Neural progenitor cell (in vitro differentiated cells): ENCODE measurements around the gene LHX4. TPM values are rescaled to one million over a fixed set of nuclear protein-coding genes. Genes with fewer than 3 reads are reported as not detected.

Source experiments
- DNase-seq: peaks from one replicate; pipeline ENCODE4 v3.0.0-alpha.2; 2016; ENCODE audit warnings: low spot score
- H2AFZ ChIP-seq: fragments of 200-600 bp; sonication (generic); replicated peaks from 2 replicates; pipeline ENCODE4 v1.6.1; 2016; ENCODE audit warnings: antibody characterized with exemption
- H3F3A ChIP-seq: fragments of 200-600 bp; sonication (generic); 2 replicates; pipeline ENCODE4 v1.6.1; 2016; ENCODE audit warnings: antibody characterized with exemption, low read depth
- H3K27ac ChIP-seq: fragments of 200-600 bp; sonication (generic); 2 replicates; pipeline ENCODE4 v1.5.1; 2016; ENCODE audit warnings: mild to moderate bottlenecking
- H3K27me3 ChIP-seq: fragments of 200-600 bp; sonication (generic); 2 replicates; pipeline ENCODE4 v1.6.1; 2016; ENCODE audit warnings: mild to moderate bottlenecking, moderate library complexity
- H3K36me3 ChIP-seq: fragments of 200-600 bp; sonication (generic); 2 replicates; pipeline ENCODE4 v1.5.1; 2016
- H3K4me1 ChIP-seq: fragments of 200-600 bp; sonication (generic); 2 replicates; pipeline ENCODE4 v1.6.1; 2016; ENCODE audit warnings: mixed run types
- H3K4me2 ChIP-seq: fragments of 200-600 bp; sonication (generic); 2 replicates; pipeline ENCODE4 v1.6.1; 2016
- H3K4me3 ChIP-seq: fragments of 200-600 bp; sonication (generic); 2 replicates; pipeline ENCODE4 v1.5.1; 2016
- H3K79me2 ChIP-seq: fragments of 200-600 bp; sonication (generic); 2 replicates; pipeline ENCODE4 v1.6.1; 2016; ENCODE audit warnings: low read depth
- H3K9ac ChIP-seq: fragments of 200-600 bp; sonication (generic); 2 replicates; pipeline ENCODE4 v1.6.1; 2016
- H3K9me3 ChIP-seq: fragments of 200-600 bp; sonication (generic); 2 replicates; pipeline ENCODE4 v1.5.1; 2016; ENCODE audit warnings: low read depth
- H4K20me1 ChIP-seq: fragments of 200-600 bp; sonication (generic); 2 replicates; pipeline ENCODE4 v1.6.1; 2016; ENCODE audit warnings: low read depth
- H3K27ac Mint-ChIP-seq: 3 replicates; pipeline ENCODE4 v1.8.0; 2021; ENCODE audit warnings: mixed read lengths
- H3K27me3 Mint-ChIP-seq: 2 replicates; pipeline ENCODE4 v1.8.0; 2022; ENCODE audit warnings: low read depth, mild to moderate bottlenecking, inconsistent platforms, moderate library complexity, mixed read lengths; ENCODE audit not compliant: insufficient read depth
- H3K36me3 Mint-ChIP-seq: 3 replicates; pipeline ENCODE4 v1.8.0; 2021; ENCODE audit warnings: mixed read lengths
- H3K4me1 Mint-ChIP-seq: 3 replicates; pipeline ENCODE4 v1.8.0; 2021; ENCODE audit warnings: mixed read lengths
- H3K4me3 Mint-ChIP-seq: 3 replicates; pipeline ENCODE4 v1.8.0; 2021; ENCODE audit warnings: mild to moderate bottlenecking, moderate library complexity, mixed read lengths
- H3K9me3 Mint-ChIP-seq: 3 replicates; pipeline ENCODE4 v1.8.0; 2020; ENCODE audit warnings: mixed read lengths
- CTCF ChIP-seq: fragments of 200-600 bp; sonication (generic); IDR thresholded peaks from 2 replicates; pipeline ENCODE4 v1.5.1; 2017; ENCODE audit warnings: antibody characterized with exemption, mild to moderate bottlenecking
- EZH2 ChIP-seq: fragments of 200-600 bp; sonication (generic); IDR thresholded peaks from 2 replicates; pipeline ENCODE4 v1.6.1; 2017; ENCODE audit warnings: antibody characterized with exemption, mild to moderate bottlenecking, moderate library complexity
- EZH2phosphoT487 ChIP-seq: fragments of 200-600 bp; sonication (generic); IDR thresholded peaks from 2 replicates; pipeline ENCODE4 v1.6.1; 2017; ENCODE audit warnings: antibody characterized with exemption
- total RNA-seq: library from RNA; depleted of rRNA; stranded (reverse); fragments of >200 nt; gene quantifications from 2 replicates; pipeline ENCODE4 v1.2.3, GENCODE V29; 2015; ENCODE audit warnings: low replicate concordance

Gene LHX4
- total RNA-seq, 1 donor from 2014 or later, result not detected

DNA sequence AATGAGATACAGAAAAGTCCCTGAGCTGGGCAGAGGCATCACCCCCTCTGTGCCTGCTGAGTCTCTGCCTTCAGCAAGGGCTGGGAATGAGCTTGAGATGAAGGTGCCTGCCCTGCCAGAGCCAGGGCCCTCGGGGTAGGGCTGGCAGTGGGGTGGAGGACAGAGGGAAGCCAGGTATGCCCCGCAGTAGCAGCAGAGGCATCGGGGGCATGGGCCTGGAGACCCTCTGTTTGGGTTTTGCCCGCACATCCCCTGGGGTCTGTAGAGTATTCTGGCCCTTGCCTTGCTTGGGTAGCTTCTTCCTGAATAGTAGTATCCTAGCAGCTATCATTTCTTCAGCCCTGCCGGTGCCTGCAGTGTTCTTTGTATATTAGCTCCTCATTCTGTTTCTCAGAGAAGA lies 42.4 kb upstream of the LHX4 start:
- peaks cover 4% of the 10 kb centered on the region for H4K20me1 ChIP-seq
- no peaks in the 10 kb centered on the region for H3F3A ChIP-seq
- Mint-ChIP-seq H3K27me3 (peaks cover 11% of the 10 kb centered on the region), H3K36me3 (peaks cover 4% of the 10 kb centered on the region), H3K4me3 (no peak overlapping the region), H3K9me3 (no peaks in the 10 kb centered on the region), H3K27ac (no peak overlapping the region), H3K4me1 (no peaks in the 10 kb centered on the region)
- no peaks in the 10 kb centered on the region for H3K9me3 ChIP-seq
- H3K27ac ChIP-seq, result no peak overlapping the region
- no peaks in the 10 kb centered on the region for H3K79me2 ChIP-seq
- no peak overlapping the region for H3K4me3 ChIP-seq
- no peak overlapping the region for H2AFZ ChIP-seq
- TF ChIP-seq EZH2phosphoT487, result no peak
- no peak for TF ChIP-seq EZH2
- TF ChIP-seq CTCF, result no peak
- no peak overlapping the region for H3K9ac ChIP-seq
- H3K4me1 ChIP-seq, result no peaks in the 10 kb centered on the region
- H3K4me2 ChIP-seq, result no peak overlapping the region
- H3K27me3 ChIP-seq, result no peaks in the 10 kb centered on the region
- no peak for DNase-seq
- H3K36me3 ChIP-seq, result no peaks in the 10 kb centered on the region

GRCh38 chr1:180188091-180188506 lies 42.0 kb upstream of the LHX4 start:
- Mint-ChIP-seq H3K9me3 (no peaks in the 10 kb centered on the region), H3K27me3 (peaks cover 12% of the 10 kb centered on the region), H3K4me3 (no peak overlapping the region), H3K27ac (no peak overlapping the region), H3K36me3 (peaks cover 8% of the 10 kb centered on the region), H3K4me1 (peaks cover 2% of the 10 kb centered on the region)
- H3K4me2 ChIP-seq, result no peak overlapping the region
- no peak overlapping the region for H2AFZ ChIP-seq
- H3K27me3 ChIP-seq, result no peaks in the 10 kb centered on the region
- peaks cover 4% of the 10 kb centered on the region for H4K20me1 ChIP-seq
- TF ChIP-seq EZH2phosphoT487, result no peak
- TF ChIP-seq CTCF, result peak; percentile 87
- no peak for TF ChIP-seq EZH2
- no peaks in the 10 kb centered on the region for H3F3A ChIP-seq
- no peak overlapping the region for H3K4me3 ChIP-seq
- no peak overlapping the region for H3K27ac ChIP-seq
- no peaks in the 10 kb centered on the region for H3K4me1 ChIP-seq
- H3K9ac ChIP-seq, result no peak overlapping the region
- H3K9me3 ChIP-seq, result no peaks in the 10 kb centered on the region
- DNase-seq, result peak; percentile 76
- H3K36me3 ChIP-seq, result no peaks in the 10 kb centered on the region
- H3K79me2 ChIP-seq, result no peaks in the 10 kb centered on the region

DNA sequence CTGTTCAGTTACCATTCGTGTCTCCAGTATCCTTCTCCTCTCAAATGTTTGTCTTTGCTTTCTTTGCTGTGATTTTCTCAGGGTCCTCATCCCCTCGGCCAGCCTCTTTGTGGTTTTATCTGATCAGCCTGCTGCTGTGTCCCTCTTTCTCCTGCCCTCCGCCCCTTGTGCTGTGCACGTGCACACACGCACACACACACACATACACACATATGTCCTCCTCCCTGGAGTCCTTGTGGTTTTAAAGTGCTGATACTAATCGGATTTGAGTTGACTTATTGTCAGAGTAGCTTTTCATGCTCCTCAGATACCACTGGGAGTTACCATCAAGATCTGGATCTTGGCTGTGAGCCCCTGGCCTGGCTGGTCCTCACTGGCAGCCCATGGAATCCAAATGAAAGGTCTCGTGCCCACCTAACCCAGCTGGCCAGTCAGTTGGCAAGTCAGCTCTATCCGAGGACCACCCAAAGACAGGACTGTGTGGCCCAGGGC lies 41.3 kb upstream of the LHX4 start:
- Histone ChIP-seq H3K36me3 (no peaks in the 10 kb centered on the region), H3K9ac (no peak overlapping the region), H3K27ac (no peak overlapping the region), H3F3A (no peaks in the 10 kb centered on the region), H3K4me2 (no peak overlapping the region), H3K4me1 (no peaks in the 10 kb centered on the region), H2AFZ (no peak overlapping the region), H3K9me3 (no peaks in the 10 kb centered on the region), H3K79me2 (no peaks in the 10 kb centered on the region), H3K27me3 (no peaks in the 10 kb centered on the region), H3K4me3 (no peak overlapping the region), H4K20me1 (peaks cover 4% of the 10 kb centered on the region)
- H3K27me3 Mint-ChIP-seq, result peaks cover 13% of the 10 kb centered on the region
- H3K36me3 Mint-ChIP-seq, result peaks cover 9% of the 10 kb centered on the region
- no peak overlapping the region for H3K27ac Mint-ChIP-seq
- H3K4me1 Mint-ChIP-seq, result peaks cover 2% of the 10 kb centered on the region
- no peak overlapping the region for H3K4me3 Mint-ChIP-seq
- DNase-seq, result no peak
- no peaks in the 10 kb centered on the region for H3K9me3 Mint-ChIP-seq
- no peak for TF ChIP-seq CTCF
- TF ChIP-seq EZH2phosphoT487, result no peak
- TF ChIP-seq EZH2, result no peak
